H54 (cell line): ENCODE results near the gene MAML2.
"Not testable (repeated sequence)": the region's sequence is repeated elsewhere in the genome, so short reads cannot be mapped to it uniquely, and the experiment has no call there.

Experiments used
- DNase-seq: peaks from one replicate; pipeline ENCODE4 v3.0.0; 2011; ENCODE audit warnings: low spot score, mixed read lengths; ENCODE audit not compliant: insufficient read length
- FAIRE-seq: peaks from 3 replicates; lab custom pipeline; 2011; peaks lifted over from hg19 to GRCh38; lab: Jason Lieb, UNC
- POLR2A ChIP-seq: IDR thresholded peaks from 2 replicates; pipeline ENCODE4 v1.6.1; 2011; ENCODE audit warnings: low read depth, mild to moderate bottlenecking, low read length

The MAML2 gene

GRCh38 chr11:96193745-96194443 lies 149.1 kb downstream of the MAML2 start:
- FAIRE-seq (no peak), DNase-seq (no peak)
- TF ChIP-seq POLR2A, result no peak

- DNase-seq (no peak), FAIRE-seq (no peak)
- TF ChIP-seq POLR2A, result no peak
These were observed 151.2 kb downstream of the MAML2 start for GRCh38 chr11:96191752-96192151.

GRCh38 chr11:96189351-96189750 lies 153.6 kb downstream of the MAML2 start:
- no peak for TF ChIP-seq POLR2A
- DNase-seq (no peak), FAIRE-seq (no peak)

DNA sequence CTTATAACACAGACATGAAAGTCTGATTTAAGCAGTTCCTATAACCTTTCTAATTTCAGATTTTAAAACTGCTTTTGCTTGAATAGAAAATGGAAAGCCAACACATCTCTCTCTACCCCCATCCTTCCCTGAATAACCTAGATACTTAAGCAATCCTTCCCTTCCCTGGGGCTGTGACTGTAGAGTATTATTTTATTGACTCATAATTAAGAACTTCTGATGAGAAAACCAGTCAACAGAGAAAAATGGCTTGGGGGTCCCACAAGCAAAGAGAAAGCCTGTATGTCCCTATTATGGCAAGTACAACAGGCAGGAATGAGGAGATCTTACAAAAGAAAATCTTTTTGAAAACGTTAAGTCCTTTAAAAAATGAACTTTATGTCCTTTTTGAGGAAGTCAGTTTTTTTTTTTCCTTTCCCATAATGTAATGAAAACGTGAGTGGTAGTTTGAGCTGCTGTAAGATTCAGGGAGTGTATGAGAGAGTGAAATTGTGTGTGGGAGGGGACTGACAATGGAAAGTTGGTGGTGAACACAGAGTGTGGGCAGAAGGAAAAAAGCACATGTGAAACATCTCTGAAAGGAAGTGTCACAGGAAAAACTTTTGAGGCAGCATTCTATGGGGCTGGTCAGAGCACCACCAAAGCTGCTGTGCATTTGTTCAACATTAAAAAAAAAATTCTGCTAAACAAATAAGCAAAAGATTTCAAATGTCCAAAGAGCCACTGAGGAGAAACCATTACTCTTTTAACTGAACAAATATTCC lies 154.6 kb downstream of the MAML2 start:
- DNase-seq (no peak), FAIRE-seq (no peak)
- TF ChIP-seq POLR2A, result no peak

DNA sequence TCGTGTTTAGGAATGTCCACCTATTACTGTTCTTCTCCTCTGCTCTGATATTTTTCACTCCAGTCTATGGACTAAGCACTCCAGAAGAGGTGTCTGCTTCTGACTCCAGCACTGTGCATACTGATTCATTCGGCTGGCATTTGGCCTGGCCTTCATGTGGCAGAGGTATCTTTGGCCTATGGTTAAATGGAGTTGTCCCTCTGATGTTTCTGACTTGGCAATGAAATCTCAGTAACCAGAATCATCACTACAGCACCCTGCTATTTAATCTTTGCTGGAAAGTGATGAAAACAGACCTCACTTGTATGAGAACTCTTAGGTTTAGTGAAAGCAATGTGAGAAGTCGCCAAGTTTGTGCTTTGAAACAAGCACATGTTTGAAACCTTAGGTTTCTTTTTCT lies 155.2 kb downstream of the MAML2 start:
- DNase-seq, result peak; percentile 32
- no peak for TF ChIP-seq POLR2A
- FAIRE-seq, result peak; percentile 92

- FAIRE-seq, result no peak
- no peak for TF ChIP-seq POLR2A
- no peak for DNase-seq
These were observed 156.2 kb downstream of the MAML2 start for GRCh38 chr11:96186806-96187205.

DNA sequence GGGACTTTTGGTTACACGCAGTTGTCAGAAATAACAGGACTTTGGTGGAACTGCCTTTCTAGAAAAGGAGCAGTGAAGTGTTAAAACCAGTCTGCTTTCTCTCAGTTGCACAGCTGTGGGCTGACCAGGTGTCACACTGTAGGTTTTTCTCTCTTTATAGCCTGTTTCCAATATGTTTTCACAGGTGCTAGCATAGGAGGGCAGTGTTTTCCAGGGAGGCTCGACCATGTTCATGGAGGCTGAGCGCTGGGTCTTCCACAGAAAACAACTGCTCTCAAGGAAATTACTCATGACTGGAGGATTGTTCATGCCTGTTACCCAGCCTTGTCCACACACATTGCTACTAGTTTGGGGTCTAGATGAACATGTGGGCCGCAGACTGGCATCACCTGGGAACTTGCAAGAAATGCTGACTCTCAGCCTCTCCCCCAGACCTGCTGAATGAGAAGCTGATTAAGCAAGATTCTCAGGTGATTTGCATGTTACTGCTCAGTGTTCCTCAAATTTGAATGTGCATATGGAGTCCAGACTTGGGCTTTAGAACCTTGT lies 157.7 kb downstream of the MAML2 start:
- no peak for TF ChIP-seq POLR2A
- no peak for FAIRE-seq

DNA sequence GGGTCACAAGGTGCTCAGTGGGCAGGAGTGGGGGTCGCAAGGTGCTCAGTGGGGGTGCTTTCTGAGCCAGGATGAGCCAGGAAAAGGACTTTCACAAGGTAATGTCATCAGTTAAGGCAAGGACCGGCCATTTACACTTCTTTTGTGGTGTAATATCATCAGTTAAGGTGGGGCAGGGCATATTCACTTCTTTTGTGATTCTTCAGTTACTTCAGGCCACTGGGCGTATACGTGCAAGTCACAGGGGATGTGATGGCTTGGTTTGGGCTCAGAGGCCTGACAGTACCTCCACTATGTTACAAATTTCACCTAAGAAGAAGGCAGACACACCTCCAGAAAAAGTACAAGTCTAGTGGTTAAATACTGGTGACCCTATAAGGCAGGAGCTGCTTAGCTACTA lies 162.1 kb downstream of the MAML2 start:
- FAIRE-seq, DNase-seq: not testable (repeated sequence)

More for the DNA sequence above, 157.7 kb downstream of the MAML2 start:
- DNase-seq, result no peak

DNA sequence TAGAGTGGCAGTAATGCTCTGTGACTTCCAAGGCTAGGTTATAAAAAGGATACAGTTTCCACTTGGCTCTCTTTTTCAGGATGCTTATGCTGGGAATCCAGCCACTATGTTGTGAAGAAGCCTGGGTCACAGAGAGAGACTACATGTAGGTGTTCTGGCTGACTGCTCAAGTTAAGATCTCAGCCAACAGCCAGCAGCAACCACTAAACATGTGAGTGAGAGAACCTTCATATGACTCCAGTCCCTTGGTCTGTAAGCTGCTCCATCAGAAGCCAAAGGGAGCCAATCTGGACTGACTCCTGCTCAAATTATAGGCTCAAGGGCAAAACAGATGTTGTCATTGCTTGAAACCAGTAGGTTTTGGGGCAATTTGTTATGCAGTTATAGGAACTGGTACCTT lies 162.7 kb downstream of the MAML2 start:
- DNase-seq (no peak), FAIRE-seq (no peak)
- TF ChIP-seq POLR2A, result no peak

- DNase-seq (no peak), FAIRE-seq (no peak)
- no peak for TF ChIP-seq POLR2A
These were observed 163.1 kb downstream of the MAML2 start for GRCh38 chr11:96179905-96180304.

DNA sequence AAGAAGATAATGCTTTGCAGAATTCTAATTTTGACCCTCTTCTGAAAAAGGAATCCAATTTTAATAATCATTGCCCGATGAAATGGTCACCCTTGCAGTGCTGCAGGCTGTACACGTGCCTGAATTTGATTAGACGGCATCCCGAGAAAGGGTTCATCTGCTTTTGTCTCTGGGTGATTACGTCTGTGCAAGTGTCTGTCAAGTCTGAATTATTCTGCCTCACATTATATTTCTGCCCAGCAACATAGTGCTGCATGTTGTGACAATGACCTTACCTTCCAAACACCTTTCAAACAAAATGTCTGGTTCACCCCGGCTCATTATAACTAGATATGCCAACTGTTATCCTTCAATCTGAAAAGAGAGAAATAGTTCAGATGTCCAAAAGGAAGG lies 164.1 kb downstream of the MAML2 start:
- FAIRE-seq (no peak), DNase-seq (no peak)
- no peak for TF ChIP-seq POLR2A

- TF ChIP-seq POLR2A, result no peak
- DNase-seq (no peak), FAIRE-seq (no peak)
These were observed 164.7 kb downstream of the MAML2 start for GRCh38 chr11:96178049-96178886.

DNA sequence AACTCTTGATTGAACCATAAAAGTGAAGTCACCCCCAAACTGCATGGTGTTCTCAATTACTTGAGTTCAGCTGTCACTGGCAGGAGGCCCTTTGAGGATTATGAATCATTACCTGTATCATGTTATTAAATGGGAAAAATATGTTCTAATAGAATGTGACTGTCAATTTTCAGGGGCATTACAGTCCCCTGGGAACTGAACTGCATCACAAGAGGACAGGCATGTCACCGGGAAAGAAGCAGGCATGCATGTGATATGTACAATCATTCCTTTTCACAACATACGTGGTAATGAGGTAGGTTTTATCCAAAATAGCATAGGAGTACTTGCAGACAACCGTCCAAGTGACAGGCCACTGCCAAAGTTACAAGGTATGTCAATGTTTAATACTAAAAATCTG lies 165.8 kb downstream of the MAML2 start:
- TF ChIP-seq POLR2A, result no peak
- FAIRE-seq, result no peak
- no peak for DNase-seq

GRCh38 chr11:96173906-96174305 lies 169.1 kb downstream of the MAML2 start:
- no peak for TF ChIP-seq POLR2A
- FAIRE-seq (no peak), DNase-seq (no peak)

GRCh38 chr11:96173422-96173821 lies 169.6 kb downstream of the MAML2 start:
- DNase-seq (no peak), FAIRE-seq (no peak)
- no peak for TF ChIP-seq POLR2A
